ENCODE data around the gene AR.
A peak's percentile ranks its signal among the peaks of the same experiment; 100 is the strongest.

AR gene

GRCh38 chrX:67544281-67545035, 637 bp downstream of the AR start:
- H3K27me3 Mint-ChIP-seq (ENCODE audit: low read depth, poor library complexity): peaks cover 15% of the 10 kb centered on the region
- no peak overlapping the region for H3K27ac Mint-ChIP-seq
- TF ChIP-seq CTCF (IDR thresholded peaks at IDR 0.05): no peak
- peaks cover 46% of the 10 kb centered on the region for H3K9me3 Mint-ChIP-seq
- H3K4me3 Mint-ChIP-seq: peak overlapping the region; percentile 88
- H3K36me3 Mint-ChIP-seq (ENCODE audit: low read depth): no peaks in the 10 kb centered on the region
- H3K4me1 Mint-ChIP-seq: peaks cover 29% of the 10 kb centered on the region
- peak; percentile 38 for DNase-seq

- H3K36me3 Mint-ChIP-seq (ENCODE audit: low read depth): no peaks in the 10 kb centered on the region
- peaks cover 35% of the 10 kb centered on the region for H3K4me1 Mint-ChIP-seq
- peaks cover 41% of the 10 kb centered on the region for H3K9me3 Mint-ChIP-seq
- no peak for TF ChIP-seq CTCF (IDR thresholded peaks at IDR 0.05)
- peak overlapping the region; percentile 88 for H3K4me3 Mint-ChIP-seq
- peak; percentile 25 for DNase-seq
- H3K27ac Mint-ChIP-seq: no peak overlapping the region
- peaks cover 15% of the 10 kb centered on the region for H3K27me3 Mint-ChIP-seq (ENCODE audit: low read depth, poor library complexity)
Observed at GRCh38 chrX:67545036-67545821, 1.4 kb downstream of the AR start.

GRCh38 chrX:67545893-67546495, 2.2 kb downstream of the AR start:
- peaks cover 35% of the 10 kb centered on the region for H3K4me1 Mint-ChIP-seq
- peak; percentile 40 for DNase-seq
- H3K36me3 Mint-ChIP-seq (ENCODE audit: low read depth): no peaks in the 10 kb centered on the region
- no peak for TF ChIP-seq CTCF (IDR thresholded peaks at IDR 0.05)
- H3K4me3 Mint-ChIP-seq: peak overlapping the region; percentile 88
- no peak overlapping the region for H3K27ac Mint-ChIP-seq
- H3K9me3 Mint-ChIP-seq: peaks cover 33% of the 10 kb centered on the region
- peaks cover 15% of the 10 kb centered on the region for H3K27me3 Mint-ChIP-seq (ENCODE audit: low read depth, poor library complexity)

GRCh38 chrX:67546496-67547423, 2.9 kb downstream of the AR start:
- H3K27ac Mint-ChIP-seq: no peak overlapping the region

More at GRCh38 chrX:67546496-67547423, 2.9 kb downstream of the AR start:
- DNase-seq: no peak
- Mint-ChIP-seq H3K36me3 (ENCODE audit: low read depth) (peaks cover 6% of the 10 kb centered on the region), H3K9me3 (peaks cover 38% of the 10 kb centered on the region), H3K27me3 (ENCODE audit: low read depth, poor library complexity) (peaks cover 15% of the 10 kb centered on the region), H3K4me3 (peak overlapping the region; percentile 88), H3K4me1 (peaks cover 35% of the 10 kb centered on the region)
- TF ChIP-seq CTCF (IDR thresholded peaks at IDR 0.05): no peak

Data from nephron progenitor cell (in vitro differentiated cells).